GM19467 (cell line): ENCODE measurements around the gene HOXC12.

Source experiments
- ATAC-seq: cut with Tn5 transposase; IDR thresholded peaks from one replicate; pipeline ENCODE4 v1.9.1; 2021; ENCODE audit warnings: mild to moderate bottlenecking, moderate library complexity; ENCODE audit not compliant: unreplicated experiment

Gene HOXC12

GRCh38 chr12:53955036-53955775 lies 503 bp downstream of the HOXC12 start:
- ATAC-seq, result no peak

DNA sequence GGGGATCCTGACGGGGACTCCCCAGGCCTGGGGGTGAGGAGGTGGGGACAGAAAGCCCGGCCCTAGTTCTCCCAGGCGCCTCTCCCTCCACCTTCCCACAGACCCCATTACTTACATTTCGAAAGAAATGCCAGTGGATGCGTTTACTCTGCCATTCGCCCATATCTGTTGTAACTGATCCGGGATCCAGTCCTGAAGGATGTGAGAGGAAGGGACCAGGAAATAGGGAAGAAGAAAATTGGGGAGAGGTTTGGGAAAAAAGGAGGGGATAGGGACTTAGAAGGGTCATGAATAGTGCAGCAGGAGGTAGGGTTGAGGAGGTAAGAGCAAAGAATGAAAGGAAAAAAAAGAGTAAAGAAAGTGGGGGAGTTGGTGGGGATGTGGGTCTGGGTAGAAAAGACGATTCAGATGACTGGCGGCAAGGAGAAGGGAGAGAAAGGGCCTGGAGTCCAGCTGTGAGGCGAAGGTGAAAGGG lies 1.1 kb downstream of the HOXC12 start:
- ATAC-seq, result no peak

GRCh38 chr12:53956251-53956887 lies 1.7 kb downstream of the HOXC12 start:
- no peak for ATAC-seq

DNA sequence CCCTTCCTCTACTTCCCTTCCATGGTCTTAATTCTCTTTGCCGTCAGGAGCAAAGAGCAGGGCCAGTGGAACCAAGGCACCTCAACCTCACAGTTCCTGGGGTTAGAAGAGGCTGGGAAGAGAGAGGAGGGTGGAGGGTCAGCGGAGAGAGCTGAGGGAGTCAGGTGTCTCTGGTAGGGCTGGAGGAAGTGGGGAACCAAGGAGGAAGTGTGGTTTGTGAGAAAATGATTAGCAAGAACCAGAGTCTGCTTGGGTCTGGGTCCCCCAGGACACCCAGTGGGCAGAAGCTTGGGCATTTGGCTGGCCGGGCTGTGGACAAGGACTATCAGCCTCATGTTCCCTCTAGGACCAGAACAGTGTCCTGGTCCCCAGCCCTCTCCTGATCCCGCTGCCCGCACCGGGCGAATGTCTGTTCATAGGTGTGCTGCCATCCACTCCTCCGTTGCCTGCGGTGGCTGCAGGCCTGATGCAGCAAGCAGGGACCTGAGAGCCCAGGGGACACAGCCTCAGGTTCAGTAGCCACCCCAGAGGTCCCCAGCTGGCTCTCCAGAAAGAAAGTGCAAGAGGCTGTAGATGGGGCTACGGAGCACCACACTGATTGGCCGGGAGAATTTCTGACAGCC lies 2.3 kb downstream of the HOXC12 start:
- ATAC-seq, result no peak

DNA sequence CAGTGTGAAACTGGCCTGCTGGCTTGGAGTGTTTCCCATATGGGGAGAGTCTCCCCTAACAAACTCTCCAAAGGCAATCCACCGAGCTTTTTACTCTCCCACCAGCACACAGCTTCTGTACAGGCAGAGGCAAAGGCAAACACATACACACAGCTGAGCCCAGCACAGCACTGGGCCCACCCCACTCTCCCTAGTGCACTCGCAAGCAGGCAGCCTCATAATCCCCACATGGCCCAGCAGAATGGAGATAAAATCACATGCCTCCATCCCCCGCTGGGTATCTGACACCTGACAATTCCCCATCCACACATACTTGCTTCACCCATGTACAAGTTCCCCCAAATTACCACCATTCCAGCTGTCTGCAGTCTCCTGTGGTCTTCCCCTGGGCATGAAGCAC lies 3.4 kb downstream of the HOXC12 start:
- ATAC-seq, result no peak

GRCh38 chr12:53959314-53959713 lies 4.6 kb downstream of the HOXC12 start:
- no peak for ATAC-seq

GRCh38 chr12:53960187-53961024 lies 5.7 kb downstream of the HOXC12 start:
- ATAC-seq, result no peak

- no peak for ATAC-seq
Observed at GRCh38 chr12:53961025-53961761, 6.5 kb downstream of the HOXC12 start.

DNA sequence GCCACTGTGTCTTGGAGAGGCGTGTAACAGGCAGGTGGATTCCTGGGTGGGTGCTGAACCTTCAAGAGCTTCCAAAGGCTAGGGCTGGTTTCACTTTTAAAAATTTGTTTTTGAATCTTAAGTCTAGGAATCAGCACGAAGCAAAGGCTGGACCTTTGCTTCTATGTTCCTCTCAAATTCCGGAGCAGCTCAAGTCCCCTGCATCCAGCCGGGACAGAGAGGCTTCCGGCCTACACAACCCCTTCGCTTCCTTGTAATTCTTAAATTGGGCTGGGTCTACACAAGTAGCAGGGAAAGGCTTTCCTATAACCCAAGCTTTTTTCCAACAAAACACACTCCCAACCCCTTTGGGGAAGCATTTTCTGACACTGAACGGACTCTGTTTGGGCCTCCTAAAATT lies 8.3 kb downstream of the HOXC12 start:
- ATAC-seq, result no peak

DNA sequence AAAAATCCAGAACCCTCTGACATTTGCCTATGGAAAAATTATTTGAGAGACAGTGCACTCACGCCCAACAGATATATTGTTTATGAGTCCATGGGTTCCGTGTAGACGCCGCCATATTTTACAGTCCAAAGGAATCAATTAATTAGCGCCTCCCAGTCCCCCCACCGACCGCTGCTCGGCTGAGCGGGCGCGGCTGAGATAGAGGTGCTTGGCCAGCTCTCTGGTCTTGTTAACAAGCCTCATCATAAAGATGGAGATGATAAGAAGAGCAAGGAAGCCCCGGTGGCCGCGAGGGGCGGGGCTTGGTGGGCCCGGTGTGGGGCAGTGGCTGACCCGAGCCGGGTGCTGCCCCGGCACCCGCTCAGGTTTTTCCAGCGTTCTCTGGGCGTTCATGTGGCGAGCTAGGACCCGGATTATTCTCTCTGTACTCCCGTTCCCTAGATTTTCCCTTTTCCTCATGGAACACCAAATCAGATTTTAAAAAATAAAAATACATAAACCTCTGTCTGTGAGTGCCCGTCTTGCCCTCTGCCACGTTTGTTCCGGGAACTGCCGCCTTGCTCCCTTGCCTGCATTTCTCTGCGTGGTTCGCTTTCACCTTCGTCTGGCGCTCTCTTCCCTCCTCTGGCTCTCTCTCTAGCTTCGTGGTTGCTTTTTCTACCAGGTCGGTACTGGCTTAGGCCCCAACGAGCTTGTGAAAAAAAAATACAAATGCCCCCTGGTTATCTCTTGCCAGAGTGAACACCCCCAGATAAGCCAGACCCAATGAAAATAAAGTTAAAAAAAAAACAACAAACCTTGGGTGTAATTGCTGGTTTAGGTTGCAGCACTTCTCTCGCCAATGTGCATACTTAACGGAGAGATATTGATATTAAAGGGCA lies 9.0 kb downstream of the HOXC12 start:
- no peak for ATAC-seq

DNA sequence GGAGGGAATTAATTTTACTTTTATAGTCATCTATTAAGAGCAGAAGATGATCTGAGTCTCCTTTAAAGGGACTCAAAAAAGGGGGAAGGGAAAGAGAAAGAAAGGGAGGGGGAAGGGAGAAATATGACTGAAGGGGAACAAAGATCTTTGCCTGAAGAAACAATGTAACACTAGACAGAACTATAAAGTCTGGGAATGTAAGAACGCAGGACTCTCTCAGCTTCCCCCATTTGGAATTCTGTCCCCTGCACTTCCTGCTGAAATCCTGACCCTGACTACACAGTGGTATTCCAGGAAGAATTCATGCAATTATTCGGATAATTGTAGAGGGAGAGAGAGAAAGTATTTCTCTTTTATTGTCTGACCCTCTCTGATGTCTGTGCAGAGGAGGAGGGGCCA lies 9.6 kb downstream of the HOXC12 start:
- ATAC-seq, result no peak

DNA sequence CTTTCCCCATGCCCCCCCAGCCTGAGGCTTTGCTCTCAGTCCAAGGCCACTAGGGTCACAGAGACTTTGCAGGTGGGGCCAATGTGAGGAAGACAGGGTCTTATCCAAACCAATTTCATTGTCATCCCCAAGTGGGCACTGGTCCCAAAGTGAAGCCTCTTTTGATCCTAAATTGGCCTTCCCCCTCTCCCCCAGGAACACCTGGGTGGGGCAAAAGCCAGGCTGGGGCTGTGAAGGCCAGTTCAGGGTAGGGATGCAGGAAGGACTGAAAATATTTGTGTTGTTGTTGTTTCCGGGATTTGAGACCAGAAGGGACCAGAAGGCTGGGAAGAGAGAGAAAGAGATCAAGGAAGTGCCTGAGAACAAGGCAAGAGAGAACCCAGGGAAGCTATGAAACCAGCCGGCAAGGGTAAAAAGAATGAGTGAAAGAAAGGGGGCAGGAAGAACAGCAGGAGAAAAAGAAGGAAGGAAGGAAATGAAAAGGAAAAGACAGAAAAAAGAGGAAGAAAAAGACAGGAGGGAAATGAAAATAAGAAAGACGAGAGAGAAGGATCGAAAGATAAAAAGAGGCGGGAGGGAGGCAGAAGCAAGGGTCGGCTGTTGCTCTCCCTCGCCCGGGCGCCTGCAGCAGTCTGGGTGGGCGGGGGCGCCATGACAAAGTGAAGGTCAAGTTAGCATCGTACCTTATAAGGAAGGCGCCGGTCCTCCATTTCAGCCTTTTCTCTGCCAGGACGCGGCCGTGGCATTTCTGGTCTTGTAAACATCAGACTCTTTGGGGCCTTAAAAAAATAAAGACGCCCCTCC lies 10.8 kb downstream of the HOXC12 start:
- ATAC-seq, result no peak

- no peak for ATAC-seq
Observed at GRCh38 chr12:53966085-53966384, 11.3 kb downstream of the HOXC12 start.

DNA sequence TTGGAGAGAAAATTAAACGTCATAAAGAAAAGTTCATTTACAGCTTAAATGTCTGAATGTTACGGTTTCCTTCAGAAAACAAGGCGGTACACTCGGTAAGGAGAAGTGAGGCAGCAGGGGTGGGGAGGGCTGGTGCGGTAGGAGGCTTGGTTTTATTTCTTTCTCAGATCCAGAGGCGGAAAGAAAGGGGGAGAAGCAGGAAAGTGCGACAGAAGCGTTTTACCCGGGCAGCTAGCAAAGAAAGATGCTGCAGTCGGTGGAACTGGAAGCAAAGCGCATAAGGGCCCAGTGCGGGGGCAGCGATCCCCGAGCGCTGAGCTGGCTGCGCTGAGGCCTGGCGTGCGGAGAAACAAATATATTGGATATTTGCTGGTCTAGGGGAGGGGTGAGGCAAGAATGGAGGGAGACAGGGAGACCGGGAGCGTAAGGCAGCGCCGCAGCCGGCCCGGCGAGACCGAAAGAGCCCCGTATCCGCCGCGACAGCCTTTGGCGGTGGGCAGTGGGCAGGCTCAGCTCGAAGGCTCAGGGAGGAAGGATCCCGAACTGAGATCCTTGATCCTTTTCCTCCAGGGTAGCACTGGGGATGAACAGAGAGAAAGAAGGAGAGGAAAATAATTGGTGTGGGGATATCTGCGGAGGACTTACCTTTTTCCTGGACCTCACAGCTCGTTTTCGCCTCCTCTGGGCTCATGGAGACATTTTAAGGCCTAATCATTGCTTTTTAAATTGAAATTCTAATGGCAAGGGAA lies 11.9 kb downstream of the HOXC12 start:
- no peak for ATAC-seq

GRCh38 chr12:53967421-53967925 lies 12.8 kb downstream of the HOXC12 start:
- ATAC-seq, result no peak

DNA sequence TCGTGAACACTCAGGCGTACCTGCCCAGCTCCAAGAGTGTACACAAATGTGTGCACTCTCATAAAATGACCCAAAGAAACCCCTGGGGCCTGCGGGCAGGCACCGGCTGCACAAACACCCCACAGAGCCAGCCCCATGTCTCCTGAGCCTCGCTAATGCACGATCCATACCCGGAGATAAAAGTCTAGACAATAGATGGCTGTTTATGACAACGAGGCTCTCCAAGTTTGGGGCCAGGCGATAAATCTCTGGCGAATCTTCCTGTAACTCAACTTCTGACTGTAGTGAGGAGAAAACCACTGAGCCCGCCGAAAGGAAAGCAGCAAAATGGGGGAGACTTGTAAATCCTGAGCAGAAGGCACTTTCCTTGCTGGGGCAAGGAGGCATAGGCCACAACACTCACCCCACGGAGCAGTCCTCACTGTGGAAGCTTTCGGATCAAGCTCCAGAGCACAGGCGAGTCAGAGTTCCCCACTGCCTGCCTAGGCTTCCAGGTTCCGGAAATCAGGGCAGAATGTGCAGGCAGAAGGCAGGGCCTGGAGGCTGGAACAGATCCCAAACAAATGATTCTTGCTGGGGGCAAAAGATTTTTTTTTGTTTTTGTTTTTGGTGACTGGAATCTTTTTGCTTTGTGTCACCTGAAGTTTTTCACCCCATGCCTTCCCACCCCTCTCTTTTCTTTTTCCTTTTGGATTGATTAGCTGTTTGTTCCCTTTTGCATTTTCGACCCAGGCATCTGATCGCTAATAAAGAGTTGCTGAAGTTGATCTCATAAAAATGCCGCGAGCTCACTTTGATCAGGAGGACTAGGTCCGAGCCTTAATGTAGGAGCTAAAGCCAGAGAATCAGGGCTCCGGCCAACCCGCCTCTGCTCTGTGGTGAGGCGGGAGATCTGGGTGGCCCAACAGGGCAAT lies 13.8 kb downstream of the HOXC12 start:
- no peak for ATAC-seq
